AG09319 (cell line): ENCODE measurements around the gene TLR7.

ENCODE experiments used
- DNase-seq: peaks from one replicate; pipeline ENCODE4 v3.0.0-alpha.2; 2010; ENCODE audit warnings: low read depth; ENCODE audit errors: extremely low read depth
- TF ChIP-seq, protein P1 (sequence below): IDR thresholded peaks from 2 replicates; pipeline ENCODE4 v1.5.1; 2011; ENCODE audit warnings: low read depth, mild to moderate bottlenecking, inconsistent platforms, low read length, moderate library complexity

The TLR7 gene

DNA sequence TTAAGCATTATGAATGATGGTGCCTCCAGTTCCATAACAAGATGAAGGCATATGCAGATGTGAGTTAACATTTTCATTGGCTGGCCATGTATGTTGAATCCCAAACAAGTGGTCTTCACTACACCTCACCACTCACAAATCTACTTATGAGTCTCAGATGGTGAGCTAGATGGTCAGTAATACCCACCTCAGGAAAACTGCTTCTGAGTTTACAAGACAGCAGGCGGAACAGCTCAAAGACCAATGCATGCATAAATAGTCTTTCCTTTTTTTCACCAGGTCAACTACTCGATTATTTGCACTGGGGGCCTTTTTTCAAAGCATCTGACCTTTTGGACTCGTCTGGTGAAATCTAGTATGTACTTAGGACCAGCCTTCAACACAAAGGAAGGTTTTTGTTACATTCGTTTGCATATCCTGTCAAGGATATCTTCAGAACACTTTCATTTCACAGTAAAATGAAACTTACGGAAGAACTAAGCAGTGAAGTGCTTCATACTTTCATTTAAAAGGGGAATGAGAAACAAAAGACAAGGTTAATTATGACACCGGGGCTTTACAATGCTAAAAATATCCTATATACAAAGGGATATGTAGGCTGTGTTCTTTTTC is 23.1 kb upstream of the TLR7 start:
- TF ChIP-seq, protein P1, sequence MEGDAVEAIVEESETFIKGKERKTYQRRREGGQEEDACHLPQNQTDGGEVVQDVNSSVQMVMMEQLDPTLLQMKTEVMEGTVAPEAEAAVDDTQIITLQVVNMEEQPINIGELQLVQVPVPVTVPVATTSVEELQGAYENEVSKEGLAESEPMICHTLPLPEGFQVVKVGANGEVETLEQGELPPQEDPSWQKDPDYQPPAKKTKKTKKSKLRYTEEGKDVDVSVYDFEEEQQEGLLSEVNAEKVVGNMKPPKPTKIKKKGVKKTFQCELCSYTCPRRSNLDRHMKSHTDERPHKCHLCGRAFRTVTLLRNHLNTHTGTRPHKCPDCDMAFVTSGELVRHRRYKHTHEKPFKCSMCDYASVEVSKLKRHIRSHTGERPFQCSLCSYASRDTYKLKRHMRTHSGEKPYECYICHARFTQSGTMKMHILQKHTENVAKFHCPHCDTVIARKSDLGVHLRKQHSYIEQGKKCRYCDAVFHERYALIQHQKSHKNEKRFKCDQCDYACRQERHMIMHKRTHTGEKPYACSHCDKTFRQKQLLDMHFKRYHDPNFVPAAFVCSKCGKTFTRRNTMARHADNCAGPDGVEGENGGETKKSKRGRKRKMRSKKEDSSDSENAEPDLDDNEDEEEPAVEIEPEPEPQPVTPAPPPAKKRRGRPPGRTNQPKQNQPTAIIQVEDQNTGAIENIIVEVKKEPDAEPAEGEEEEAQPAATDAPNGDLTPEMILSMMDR: no peak

DNA sequence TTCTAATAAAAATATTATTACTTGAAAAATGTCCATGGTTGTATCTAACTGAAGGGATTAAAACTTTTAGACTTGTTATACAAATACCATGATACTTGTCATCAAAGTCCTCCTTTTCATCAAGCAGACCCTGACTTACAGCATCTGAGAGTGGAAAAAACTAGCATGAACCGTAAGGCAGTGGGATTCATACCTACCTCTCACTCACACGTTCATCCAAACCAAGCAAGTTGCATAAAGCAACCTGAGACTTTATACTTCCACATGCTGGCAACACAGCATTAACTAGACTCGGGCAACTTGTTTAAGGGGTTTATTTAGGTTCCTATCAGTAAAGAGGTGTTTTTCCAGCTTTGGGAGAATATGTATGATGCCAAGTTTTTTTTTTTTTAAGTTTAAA is 22.6 kb upstream of the TLR7 start:
- DNase-seq: no peak
- TF ChIP-seq, protein P1: no peak

More for the DNA sequence above, 23.1 kb upstream of the TLR7 start:
- DNase-seq: no peak

DNA sequence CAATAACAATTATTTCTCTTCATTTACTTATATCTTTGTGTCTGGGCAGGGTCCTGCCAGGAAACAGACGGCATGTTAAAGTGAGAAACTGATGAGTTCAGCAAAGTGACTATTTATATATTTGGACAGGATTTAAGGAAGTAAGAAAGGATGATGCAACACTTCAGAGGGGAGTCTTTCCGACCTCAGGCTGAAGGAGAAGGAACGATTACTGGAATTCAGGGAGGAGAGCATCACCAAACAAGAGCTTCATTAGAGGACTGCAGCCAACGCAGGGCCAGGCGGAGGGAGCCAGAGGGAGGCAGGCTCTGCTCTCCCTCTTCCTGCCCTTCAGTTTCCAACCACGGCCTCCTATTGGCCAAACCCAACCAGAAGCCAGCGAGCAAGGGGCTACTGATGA is 1.5 kb upstream of the TLR7 start:
- TF ChIP-seq, protein P1: no peak
- DNase-seq: no peak

DNA sequence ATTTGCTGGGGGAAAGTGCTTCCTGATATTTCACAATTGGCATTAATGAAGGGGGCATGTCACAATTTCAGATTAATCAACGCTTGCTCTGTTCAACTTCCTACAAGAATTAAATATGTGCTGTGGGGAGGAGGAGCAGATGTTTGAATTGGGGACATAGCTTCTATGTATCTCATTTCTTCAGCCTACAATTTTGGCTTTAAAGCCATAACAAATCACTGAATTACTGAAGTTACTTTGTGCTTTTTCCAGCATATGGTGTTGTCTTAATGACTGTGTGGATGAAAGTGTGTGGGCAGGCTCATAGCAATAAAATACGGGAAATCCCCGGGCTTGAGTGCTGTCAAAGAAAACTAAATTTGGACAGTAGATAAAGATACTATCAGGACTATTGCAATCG is 813 bp downstream of the TLR7 start:
- DNase-seq: no peak
- TF ChIP-seq, protein P1: no peak

DNA sequence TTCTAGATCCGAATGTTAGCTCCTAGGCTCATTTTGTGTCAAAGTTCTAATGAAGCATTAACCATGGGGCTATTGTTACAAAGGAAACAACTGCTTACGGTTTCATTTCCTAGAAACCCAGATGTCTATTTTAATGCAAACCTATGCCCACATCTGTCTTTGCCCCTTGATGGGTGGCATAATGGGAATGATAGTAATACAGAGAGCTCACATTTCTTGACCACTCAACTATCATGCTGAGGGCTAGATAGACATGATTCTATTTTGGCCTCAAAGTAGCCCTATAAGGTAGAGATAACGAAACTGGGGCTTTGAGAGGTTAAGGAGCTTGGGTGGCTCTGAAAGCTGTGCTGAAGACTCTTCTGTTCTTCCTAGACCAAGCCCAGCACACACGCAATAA is 1.9 kb downstream of the TLR7 start:
- TF ChIP-seq, protein P1: no peak

DNA sequence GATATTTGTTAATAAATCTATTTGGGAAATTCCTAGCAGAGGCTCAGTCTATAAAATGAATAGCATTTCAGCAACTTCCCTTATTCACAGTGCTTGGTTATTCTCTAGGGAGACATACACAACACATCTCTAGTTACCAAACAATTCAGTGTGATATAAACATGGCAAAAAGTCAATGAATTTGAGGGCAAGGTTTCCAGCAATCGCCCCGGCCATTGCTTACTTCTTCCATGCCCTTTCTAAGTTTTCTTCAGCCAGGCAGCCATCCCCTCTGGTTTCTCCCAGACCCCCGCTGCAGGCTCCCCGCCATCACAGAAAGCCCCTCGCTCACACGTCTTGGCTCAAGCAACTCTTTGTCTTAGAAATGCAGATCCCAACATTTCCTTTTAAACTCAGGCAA is 4.4 kb downstream of the TLR7 start:
- DNase-seq: no peak
- TF ChIP-seq, protein P1: no peak

More for the DNA sequence above, 1.9 kb downstream of the TLR7 start:
- no peak for DNase-seq

DNA sequence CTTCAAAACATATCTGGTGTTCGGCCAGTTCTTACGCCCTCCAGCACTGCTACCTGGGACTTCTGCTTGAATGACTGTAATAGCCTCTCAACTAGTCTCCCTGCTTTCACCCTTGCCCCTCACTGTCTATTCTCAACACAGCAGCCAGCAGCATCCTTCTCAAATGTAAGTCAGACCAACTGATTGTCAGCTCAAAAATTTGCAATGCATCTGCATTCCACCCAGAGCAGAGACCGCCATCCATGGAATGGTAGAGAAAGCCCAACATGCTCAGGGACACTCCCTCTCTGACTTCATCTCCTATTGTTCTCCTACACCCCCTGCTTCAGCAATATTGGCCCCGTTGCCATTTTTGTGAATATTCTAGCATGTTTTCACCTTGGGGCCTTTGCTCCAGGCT is 5.9 kb downstream of the TLR7 start:
- no peak for DNase-seq
- TF ChIP-seq, protein P1: no peak
